NCI-H524 treated with DMSO at 0.1 percent for 48 hours (cell line): ENCODE measurements around the gene DOCK6.

Experiments
- DNase-seq: peaks from one replicate; lab custom pipeline; 2025; lab: John Stamatoyannopoulos, UW

DOCK6 gene

GRCh38 chr19:11278670-11279069, 16.3 kb upstream of the DOCK6 start:
- no peak for DNase-seq

DNA sequence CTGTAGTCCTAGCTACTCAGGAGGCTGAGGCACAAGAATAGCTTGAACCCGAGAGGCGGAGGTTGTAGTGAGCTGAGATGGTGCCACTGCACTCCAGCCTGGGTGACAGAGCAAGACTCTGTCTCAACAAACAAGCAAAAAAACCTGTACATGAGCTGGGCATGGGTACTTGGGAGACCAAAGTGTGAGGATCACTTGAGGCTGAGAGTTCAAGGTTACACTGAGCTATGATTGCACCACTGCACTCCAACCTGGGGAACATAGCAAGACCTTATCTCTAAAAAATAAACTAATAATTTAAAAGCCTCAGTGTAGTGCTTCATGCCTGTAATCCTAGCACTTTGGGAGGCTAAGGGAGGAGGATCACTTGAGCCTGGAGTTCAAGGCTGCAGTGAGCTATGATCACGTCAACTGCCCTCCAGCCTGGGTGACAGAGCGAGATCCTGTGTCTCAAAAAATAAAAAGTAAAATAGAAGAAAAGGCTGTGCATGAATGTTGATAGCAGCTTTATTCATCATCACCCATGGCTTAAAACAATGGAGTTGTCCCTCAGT, 12.3 kb upstream of the DOCK6 start:
- no peak for DNase-seq

DNA sequence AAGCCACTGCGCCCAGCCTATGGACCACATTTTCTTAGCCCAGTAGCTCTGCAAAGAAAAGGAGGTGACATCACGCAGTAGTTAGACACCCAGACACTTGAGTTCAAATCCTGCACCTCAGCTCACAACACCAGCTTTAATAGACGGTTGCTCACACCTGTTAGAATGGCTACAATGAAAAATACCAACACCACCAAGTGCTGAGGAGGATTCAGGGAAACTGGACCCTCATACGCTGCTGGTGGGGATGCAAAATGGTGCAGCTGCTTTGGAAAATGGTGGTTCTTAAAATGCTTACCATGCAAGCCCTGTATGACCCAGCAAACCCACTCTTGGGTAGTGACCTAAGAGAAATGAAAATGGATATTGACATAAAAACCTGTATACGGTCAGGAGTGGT, 11.7 kb upstream of the DOCK6 start:
- DNase-seq = no peak

GRCh38 chr19:11273296-11273695, 11.0 kb upstream of the DOCK6 start:
- no peak for DNase-seq

DNA sequence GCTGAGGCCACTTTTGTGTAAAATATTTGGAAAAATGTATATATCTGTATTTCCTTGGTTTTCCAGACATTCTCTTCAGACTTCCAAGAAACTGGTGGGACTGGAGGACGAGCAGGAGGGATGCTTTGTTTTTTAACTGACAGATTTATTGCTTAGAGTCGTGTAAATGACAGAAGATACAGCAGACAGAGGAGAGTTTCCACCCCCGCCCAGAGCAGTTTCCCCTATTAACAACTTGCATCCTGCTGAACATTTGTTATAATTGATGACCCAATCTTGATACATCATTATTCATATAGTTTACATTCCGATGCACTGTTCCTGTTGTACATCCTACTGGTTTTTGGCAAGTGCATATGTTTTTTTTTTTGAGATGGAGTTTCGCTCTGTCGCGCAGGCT, 7.1 kb upstream of the DOCK6 start:
- no peak for DNase-seq

- no peak for DNase-seq
Observed at GRCh38 chr19:11268783-11269267, 6.5 kb upstream of the DOCK6 start.

DNA sequence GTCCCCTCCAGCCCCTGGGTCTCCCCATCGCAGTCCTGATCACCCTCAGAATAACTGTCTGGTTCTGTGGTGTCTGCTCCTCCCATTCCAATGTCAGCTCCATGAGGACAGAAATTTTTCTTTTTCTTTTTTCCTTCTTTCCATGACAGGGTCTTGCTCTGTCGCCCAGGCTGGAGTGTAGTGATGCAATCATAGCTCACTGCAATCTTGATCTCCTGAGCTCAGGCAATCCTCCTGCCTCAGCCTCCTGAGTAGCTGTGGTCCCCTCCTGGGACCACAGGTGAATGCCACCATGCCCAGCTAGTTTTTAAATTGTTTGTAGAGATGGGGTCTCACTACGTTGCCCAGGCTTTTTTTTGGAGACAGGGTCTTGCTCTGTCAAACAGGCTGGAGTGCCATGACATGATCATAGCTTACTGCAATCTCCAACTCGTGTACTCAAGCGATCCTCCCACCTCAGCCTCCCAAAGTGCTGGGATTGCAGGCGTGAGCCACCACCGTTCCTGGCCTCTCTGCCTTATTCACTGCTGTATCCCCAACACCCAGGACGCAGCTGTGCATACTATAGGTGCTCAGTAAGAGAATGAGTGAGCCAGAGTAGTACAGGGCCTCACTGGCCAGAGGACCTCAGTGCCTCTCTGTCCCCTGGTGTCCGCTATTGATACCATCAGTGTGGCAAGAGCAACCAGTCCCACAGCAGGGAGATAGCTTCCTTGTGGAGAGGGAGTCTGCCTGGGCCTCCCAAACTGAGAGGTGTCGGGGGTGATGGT, 5.2 kb upstream of the DOCK6 start:
- DNase-seq = no peak

- DNase-seq = no peak
Observed at GRCh38 chr19:11265785-11266236, 3.5 kb upstream of the DOCK6 start.

DNA sequence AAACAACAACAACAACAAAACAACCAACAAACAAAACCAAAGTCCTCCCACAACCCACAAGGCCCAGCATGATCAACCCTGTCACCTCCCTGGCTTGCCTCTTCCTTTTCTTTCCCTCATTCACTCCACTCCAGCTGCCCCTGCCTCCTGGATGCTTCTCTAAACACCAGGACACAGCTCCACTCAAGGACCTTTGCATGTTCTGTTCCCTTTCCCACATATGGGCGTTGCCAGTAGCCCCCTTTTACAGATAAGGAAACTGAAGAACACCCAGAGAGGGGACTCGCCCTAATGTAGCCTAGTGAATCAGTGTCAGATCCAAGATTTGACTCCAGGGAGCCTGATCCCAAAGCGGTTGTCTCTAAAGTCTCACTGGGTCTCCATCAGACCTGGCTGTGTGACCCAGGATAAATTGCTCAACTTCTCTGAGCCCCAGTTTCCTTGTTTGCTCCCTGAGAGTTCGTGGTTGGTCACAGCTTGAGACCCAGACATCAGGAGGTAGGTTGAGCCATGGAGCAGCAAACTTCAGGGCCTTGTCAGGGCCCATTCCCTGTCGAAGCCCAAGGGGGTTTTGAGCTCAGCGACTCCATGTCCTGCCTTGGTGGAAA, 3.0 kb upstream of the DOCK6 start:
- no peak for DNase-seq

- no peak for DNase-seq
Observed at GRCh38 chr19:11264452-11265176, 2.3 kb upstream of the DOCK6 start.

DNA sequence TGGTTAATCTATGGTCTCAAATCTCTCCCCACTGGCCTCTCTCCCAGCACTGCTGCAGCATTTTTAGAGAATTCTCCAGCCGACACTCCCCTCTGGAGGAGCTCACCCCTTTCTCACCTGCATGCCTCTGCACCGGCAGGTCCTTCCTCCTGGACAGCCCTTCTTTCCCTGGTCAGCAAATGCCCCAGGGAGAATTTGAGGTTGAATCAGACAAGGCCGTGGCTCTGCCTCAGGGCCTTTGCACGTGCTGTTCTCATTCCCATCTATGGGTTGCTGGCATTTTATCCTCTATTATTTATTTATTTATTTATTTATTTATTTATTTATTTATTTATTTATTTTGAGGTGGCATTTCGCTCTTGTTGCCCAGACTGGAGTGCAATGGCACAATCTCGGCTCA, 1.4 kb upstream of the DOCK6 start:
- no peak for DNase-seq

- no peak for DNase-seq
Observed at GRCh38 chr19:11261431-11261970, 823 bp downstream of the DOCK6 start.

- no peak for DNase-seq
Observed at GRCh38 chr19:11260996-11261395, 1.3 kb downstream of the DOCK6 start.

DNA sequence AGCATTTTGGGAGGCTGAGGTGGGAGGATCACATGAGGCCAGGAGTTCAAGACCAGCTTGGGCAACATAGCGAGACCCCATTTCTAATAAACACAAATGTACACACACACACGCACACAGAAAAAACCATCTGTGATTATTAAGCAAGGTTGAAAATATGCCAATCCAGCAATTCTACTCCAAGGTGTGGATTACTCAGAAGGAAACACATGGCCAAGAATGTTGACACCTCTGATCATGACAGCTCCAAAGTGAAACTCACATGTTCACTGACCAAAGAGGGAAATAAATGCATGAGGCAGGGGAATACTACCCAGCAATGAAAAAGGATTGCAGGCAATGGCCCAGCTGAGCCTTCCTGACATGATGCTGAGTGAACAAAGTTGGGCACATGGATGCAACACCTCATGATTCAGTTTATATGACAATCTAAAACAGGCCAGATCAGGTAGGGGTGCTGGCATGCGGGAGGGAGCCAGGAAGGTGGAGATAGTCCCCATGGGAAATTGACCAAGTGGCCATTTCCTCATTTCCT, 4.4 kb downstream of the DOCK6 start:
- no peak for DNase-seq

- no peak for DNase-seq
Observed at GRCh38 chr19:11256189-11256588, 6.1 kb downstream of the DOCK6 start.

- no peak for DNase-seq
Observed at GRCh38 chr19:11254666-11255065, 7.7 kb downstream of the DOCK6 start.

GRCh38 chr19:11252665-11253355, 9.5 kb downstream of the DOCK6 start:
- DNase-seq = no peak

DNA sequence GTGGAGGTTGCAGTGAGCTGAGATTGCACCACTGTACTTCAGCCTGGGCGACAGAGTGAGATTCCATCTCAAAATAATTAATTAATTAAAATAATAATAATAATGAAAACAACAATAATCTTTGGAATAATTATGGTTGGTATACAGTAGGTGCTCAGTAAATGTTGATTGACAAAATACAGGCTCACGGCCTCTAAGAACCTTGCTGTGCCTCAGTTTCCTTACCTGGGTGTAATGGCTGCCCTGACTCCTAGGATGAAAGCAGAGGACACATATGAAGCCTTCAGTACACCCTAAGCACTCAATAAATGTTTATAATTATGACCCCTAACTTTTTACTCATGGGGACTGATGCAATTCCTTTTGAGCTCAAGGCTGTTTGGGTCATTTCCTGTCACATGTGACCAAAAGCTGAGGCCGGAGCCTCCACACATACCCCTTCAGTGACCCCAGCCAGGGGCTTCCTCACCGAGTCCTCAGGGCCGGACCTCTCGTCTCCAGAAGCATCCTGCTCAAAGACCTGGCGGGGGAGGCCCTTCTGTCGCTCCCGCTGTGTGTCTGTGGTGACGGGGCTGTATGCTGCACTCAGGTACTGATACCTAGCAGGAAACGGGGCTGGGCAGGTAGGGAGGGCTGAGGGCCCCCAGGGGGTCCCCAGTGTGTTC, 10.5 kb downstream of the DOCK6 start:
- no peak for DNase-seq

GRCh38 chr19:11251217-11251616, 11.1 kb downstream of the DOCK6 start:
- DNase-seq = no peak

GRCh38 chr19:11248852-11249251, 13.5 kb downstream of the DOCK6 start:
- DNase-seq = no peak

GRCh38 chr19:11247934-11248333, 14.4 kb downstream of the DOCK6 start:
- DNase-seq = no peak
